Breast epithelium (tissue), 3 donors: ENCODE results near the gene PRKN.
A peak's percentile ranks its signal among the peaks of the same experiment; 100 is the strongest.

ENCODE experiments used
- POLR2A ChIP-seq: fragments of 450-650 bp; IDR thresholded peaks from one replicate; pipeline ENCODE4 v1.6.1; 2016; ENCODE audit warnings: antibody characterized with exemption, mild to moderate bottlenecking, moderate library complexity
- POLR2AphosphoS5 ChIP-seq, 3 donors: sonication (generic); formaldehyde crosslinking; IDR thresholded peaks; one replicate each; pipeline ENCODE4 v1.6.1; 2017; ENCODE audit warnings: antibody characterized with exemption in 3 of 3
- TF ChIP-seq, protein P1 (sequence below), 3 donors: fragments of 450-650 bp; IDR thresholded peaks; one replicate each; pipeline ENCODE4 v1.5.1; 2016 to 2017; ENCODE audit warnings: antibody characterized with exemption in 3 of 3, mild to moderate bottlenecking in 3 of 3, moderate library complexity in 3 of 3

DNA sequence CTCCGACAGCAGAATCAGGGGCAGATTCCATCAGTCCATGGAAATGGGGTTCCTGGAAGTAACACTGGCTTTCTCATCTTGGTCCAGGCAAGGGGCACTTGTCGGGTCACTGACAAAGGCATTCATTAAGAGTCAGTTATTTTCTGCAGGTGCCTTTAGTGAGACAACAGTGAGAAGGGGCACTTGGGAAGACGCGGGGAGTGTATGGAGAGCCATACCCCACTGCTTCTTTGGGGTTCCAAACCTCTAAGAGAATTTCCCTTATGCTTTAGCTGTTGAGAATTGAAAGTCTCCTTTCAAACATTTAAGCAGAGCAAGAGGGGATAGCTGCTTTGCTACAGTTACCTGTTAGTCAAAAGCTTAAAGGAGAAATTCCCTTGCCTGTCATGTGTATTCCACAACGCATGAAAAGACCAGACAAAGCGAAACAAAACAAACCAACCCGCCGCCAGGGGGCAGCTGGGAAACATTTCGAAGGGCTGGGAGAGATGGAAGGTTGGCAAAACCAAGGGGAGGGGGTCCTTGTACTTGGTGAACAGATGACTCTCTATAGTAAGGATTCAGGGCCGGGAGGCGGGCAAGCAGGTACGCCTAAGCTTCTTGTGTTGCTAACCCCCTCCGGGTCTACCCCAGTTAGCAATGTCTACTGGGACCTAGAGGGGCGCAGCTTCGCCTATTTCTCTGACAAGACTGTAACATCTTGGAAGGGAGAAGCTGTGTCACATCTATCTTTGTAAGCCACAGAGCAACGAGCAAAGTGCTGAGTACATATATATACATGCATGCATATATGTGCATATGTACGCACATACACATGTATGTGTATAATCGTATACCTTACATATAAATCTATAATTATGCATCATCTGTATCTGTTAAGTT is 978.8 kb downstream of the PRKN start:
- TF ChIP-seq POLR2AphosphoS5 (IDR thresholded peaks at IDR 0.05) (no peak), POLR2A (no peak)
- TF ChIP-seq, protein P1, sequence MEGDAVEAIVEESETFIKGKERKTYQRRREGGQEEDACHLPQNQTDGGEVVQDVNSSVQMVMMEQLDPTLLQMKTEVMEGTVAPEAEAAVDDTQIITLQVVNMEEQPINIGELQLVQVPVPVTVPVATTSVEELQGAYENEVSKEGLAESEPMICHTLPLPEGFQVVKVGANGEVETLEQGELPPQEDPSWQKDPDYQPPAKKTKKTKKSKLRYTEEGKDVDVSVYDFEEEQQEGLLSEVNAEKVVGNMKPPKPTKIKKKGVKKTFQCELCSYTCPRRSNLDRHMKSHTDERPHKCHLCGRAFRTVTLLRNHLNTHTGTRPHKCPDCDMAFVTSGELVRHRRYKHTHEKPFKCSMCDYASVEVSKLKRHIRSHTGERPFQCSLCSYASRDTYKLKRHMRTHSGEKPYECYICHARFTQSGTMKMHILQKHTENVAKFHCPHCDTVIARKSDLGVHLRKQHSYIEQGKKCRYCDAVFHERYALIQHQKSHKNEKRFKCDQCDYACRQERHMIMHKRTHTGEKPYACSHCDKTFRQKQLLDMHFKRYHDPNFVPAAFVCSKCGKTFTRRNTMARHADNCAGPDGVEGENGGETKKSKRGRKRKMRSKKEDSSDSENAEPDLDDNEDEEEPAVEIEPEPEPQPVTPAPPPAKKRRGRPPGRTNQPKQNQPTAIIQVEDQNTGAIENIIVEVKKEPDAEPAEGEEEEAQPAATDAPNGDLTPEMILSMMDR (IDR thresholded peaks at IDR 0.05): peak in 1 of 3 donors; percentile 23
